OCI-M1 (cell line): ENCODE results near the gene PTP4A2.
A peak's percentile ranks its signal among the peaks of the same experiment; 100 is the strongest.
"Not testable (repeated sequence)": the region's sequence is repeated elsewhere in the genome, so short reads cannot be mapped to it uniquely, and the experiment has no call there.

ENCODE experiments used
- DNase-seq: peaks from one replicate; lab custom pipeline; 2025; lab: John Stamatoyannopoulos, UW

PTP4A2 gene

DNA sequence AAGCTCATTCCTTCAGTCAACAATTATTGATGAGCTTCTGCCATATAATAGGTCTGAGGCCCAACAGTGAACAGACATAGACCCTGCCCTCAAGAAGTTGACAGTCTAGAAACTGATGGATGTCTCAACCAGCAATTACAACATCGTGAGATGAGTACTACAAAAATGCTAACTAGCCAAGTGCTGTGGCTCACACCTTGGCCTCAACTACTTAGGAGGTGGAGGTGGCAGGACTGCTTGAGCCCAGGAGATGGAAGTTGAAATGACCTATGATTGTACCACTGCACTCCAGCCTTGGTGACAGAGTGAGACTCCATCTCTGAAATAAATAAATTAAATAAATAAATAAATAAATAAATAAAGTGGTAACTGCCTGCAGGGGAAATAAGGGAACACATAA, 11.7 kb upstream of the PTP4A2 start:
- no peak for DNase-seq

DNA sequence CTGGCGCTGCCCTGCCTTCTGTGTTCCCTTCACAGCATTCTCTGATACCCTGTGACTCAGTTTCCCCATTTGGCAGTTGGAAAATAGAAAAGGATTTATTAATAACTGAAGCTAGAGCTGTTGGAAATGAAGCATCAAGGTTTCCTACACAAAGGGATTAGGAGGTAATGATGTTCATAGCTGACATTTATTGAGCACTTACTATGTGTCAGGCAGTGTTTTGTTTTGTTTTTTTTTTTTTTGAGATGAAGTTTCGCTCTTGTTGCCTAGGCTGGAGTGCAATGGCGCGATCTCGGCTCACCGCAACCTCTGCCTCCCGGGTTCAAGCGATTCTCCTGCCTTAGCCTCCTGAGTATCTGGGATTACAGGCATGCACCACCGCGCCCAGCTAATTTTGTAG, 7.5 kb upstream of the PTP4A2 start:
- not testable (repeated sequence) for DNase-seq

DNA sequence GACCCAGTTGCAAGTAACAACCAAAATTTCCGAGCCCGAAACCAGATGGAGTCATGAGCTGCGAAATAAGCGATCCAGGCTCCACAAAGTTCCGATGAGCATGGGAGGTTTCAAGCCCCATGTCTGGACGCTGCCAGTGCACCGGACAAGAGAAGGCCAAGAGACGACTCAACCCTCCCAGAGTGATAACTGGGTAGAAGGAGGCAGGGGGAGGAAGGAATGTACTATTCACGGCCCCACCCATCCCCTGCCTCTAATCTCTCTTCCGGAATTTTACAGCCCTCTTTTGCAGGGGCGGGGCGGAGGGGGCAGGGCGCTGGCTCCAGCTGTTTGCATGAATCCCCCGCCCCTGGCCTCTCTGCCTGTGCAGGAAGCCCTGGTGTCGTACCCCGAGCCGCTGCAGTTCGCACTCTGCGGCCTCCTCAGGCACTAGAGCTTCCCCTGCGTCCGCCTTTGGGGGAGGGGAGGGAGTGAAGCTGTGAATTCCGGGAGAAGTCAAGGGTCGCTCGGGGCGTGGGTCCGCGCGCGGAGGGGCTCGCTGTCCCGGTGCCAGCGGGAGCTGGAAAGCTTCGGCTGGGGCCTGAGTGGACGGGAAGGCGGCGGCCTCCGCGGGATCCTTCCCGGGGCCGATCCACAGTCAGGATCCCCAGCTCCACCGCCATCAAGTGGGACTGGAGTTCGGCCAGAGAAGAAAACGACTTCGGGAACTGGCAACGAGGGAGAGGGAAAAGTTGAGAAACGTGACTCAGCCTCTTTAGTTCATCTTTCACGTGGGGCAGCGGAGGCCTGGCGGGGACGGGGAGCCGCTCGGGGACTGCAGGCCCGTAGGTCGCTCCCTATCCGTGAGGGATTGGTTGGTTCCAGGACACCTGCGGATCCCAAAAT, 6.3 kb upstream of the PTP4A2 start:
- peak; percentile 99 for DNase-seq

DNA sequence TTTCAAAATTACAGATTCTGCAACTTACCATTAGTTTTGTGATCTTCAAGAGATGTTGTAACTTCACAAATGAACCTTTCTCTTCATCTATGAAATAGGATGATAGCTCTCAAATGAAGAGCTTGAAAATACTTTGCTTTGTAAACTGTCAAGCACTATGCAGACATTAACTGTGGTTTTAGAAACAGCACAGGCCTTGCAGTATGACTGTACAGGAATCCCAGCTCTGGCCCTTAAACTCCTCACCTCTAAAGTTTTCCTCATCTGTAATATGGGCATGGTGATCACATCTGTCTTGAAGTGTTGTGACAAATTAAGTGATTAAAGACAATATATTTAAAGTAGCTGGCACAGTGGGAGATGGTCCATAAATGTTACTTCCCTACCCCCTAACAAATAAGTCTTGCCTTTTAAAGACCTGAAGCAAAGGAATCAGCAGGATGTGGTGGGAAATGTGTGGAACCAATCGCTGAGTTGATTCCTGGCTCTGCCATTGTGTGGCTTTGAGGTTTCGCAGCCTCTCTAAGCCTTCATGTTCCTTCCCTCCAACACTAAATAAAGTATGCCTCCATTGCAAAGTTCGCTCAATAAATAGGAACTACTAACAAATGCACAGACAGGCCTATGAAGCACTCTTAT, 5.5 kb upstream of the PTP4A2 start:
- peak; percentile 63 for DNase-seq

- DNase-seq: not testable (repeated sequence)
Measured at GRCh38 chr1:31942061-31942460, 3.9 kb upstream of the PTP4A2 start.

DNA sequence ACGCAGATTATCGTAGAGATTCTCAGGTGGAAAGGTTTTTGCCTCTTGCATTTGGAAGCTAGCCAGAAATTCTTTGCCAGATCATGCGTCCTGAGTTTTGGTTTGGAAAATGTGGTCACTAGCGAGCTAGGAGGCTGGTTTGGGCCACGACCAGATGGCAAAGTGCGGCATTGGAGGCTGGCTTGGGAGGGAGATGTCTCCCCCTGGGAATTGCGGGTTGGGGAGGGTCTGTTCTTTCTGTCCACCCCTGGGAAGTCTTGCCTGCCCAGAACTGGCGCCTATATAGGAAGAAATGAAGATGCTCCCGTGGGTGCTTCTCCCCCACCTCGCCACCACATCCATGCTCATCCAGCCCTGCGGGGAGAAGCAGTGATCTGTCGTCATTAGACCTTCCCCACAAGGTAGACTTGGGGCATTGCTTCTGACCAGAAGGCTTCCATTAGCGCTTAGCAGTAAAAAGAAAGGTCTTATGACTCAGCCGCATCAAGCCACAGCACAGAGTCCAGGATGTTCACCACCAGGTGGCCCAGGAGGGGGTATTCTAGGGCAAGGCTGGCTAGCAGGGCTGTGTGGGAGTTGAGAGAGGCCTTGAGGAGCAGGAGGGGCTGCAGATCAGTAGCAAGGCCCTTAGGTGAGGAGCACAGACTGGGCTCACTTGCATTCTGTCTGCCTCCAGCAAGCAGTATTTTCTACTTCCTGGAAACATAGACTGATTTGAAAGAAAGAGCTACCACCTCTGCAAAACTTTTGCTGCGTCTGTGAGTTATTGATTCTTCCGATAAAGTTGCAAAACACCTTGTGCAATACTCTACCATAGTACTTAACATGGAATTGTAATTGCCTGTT, 1.5 kb upstream of the PTP4A2 start:
- DNase-seq: peak; percentile 91

- DNase-seq: peak; percentile 72
Measured at GRCh38 chr1:31937300-31938183, 626 bp downstream of the PTP4A2 start.

DNA sequence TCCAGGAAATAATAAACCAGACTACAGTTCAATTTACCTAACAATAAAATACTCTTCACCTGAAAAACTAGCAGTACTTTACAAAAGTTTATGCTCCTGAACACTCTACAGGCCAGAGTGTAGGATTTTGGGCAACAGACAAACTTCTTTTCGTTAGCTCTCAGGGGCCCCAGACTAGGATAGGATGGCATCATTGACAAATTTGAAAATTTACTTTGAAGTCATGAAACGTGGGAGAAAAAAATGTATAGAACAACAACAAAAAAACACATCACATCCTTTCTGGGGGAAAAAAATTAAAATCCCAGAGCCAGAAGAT, 1.2 kb downstream of the PTP4A2 start:
- peak; percentile 58 for DNase-seq

- peak; percentile 63 for DNase-seq
Measured at GRCh38 chr1:31936278-31936980, 1.7 kb downstream of the PTP4A2 start.

DNA sequence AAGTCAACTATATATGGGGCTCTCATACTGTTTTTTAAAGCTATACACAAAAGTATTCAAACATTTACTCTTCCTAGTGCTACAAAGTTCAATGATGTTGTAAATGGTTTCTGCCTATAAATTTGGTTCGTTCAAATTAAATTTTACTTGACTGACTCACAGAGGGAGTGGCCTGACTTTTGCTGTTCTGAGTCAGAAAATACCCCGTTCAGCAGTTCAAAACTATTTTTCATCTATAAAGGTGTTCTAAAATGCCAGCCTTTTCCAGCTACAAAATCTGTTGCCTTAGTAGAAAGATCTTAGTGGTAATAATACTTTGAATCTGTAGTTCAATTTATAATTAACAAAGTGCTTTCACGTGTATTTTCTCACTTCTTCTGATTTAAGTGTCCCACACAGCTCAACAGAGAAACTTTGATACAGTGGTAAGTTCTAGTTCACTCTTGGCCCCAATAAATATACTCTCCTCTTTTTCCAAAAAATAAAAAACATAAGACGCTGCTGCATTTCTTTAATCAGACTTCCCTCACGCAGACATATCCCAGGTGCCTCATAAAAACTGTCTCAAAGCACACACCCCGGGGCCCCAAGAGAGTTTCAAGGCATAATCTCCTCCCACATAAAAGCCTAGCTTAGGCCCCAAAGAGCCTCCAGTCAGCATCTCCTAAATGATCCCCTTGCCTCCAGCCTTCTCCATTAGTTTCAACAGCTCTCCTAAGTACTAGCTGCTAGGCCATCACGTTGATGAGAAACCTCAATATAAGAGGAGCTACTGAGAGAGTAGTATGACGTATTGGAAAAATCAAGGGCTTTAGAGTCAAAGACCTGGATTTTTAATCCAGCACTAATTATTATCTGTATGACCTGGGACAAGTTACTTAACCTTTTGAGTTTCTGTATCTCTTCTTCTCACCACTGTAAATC, 3.2 kb downstream of the PTP4A2 start:
- peak; percentile 49 for DNase-seq

GRCh38 chr1:31932491-31933316, 5.5 kb downstream of the PTP4A2 start:
- peak; percentile 59 for DNase-seq

DNA sequence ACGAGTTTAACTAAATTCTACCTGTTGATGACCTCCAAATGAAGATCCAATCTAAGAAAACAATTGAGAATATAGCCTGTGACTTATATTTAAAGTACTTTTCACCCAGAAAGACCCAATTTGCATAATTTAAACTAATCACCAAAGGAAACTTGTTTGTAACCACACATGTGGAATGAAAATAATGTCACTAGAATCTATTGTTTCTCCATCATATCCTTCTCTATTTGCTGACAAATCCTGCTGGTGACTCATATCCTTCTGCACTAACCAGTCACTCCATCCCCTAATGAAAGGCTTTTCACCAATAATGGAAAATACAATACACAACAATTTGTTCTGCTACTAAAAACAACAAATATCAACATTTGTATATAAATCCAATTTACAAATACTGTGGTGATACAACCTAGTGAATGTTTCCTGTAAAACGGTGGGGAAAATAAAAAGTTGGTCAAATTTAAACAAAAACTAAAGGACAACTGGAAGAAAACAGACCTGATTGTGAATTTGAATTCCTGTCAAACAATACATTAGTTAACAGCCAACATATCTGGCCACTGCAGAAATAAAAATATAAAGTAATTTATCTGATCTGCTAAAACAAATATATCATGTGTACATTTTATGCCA, 6.5 kb downstream of the PTP4A2 start:
- DNase-seq: peak; percentile 66

- peak; percentile 71 for DNase-seq
Measured at GRCh38 chr1:31930836-31931592, 7.2 kb downstream of the PTP4A2 start.

- DNase-seq: peak; percentile 32
Measured at GRCh38 chr1:31927661-31927980, 10.5 kb downstream of the PTP4A2 start.

DNA sequence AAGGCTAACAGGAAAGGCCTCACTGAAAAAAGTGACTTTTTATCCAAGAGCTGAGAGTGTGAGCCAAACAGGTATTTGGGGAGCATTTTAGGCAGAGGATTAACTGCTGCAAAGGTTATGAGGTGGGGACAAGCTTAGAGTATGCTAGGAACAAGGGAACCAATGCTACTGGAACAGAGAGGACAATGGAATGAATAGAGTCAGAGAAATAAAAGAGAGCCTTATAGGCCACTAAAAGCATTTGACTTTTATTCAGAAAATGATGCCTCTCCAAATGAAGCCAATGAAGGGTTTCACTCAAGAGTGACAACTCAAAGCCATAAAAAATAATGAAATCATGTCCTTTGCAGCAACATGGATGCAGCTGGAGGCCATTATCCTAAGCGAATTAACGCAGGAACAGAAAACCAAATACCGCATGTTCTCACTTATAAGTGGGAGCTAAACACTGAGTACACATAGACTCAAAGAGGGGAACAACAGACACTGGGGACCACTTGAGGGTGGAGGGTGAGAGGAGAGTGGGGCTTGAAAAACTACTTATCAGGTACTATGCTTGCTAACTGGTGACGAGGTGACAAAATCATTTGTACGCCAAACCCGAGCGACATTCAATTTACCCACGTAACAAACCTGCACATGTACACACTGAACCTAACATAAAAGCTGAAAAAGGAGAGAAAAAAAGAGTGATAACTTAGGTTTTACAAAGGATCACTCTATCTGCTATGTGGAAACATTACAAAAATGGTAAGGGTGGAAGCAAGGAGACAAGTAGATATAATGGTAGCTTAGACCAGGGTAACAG, 11.1 kb downstream of the PTP4A2 start:
- DNase-seq: no peak

DNA sequence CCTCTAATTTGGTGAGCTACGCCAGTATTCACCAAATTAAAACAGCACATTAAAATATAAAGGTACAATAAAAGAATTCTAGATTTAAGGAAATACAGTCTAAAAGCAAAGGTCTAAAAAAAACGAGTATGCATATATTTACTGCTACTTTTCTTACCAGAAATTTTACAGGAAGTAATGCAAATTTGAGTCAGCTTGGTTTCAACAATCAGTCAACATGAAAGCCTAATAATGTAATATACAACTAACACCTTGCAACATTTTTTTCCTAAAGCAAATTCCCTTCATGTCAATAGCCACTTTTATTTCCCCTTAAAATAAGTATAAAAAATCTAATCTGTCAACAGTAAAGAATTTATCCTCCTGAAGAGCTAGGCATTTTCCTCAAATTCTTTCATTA, 11.9 kb downstream of the PTP4A2 start:
- DNase-seq: no peak

- DNase-seq: not testable (repeated sequence)
Measured at GRCh38 chr1:31925824-31926223, 12.3 kb downstream of the PTP4A2 start.
